ENCODE measurements around the gene DMRT3.

DMRT3 gene

GRCh38 chr9:970151-970996 is 6.1 kb upstream of the DMRT3 start:
- DNase-seq (ENCODE audit: low read depth): no peak

DNA sequence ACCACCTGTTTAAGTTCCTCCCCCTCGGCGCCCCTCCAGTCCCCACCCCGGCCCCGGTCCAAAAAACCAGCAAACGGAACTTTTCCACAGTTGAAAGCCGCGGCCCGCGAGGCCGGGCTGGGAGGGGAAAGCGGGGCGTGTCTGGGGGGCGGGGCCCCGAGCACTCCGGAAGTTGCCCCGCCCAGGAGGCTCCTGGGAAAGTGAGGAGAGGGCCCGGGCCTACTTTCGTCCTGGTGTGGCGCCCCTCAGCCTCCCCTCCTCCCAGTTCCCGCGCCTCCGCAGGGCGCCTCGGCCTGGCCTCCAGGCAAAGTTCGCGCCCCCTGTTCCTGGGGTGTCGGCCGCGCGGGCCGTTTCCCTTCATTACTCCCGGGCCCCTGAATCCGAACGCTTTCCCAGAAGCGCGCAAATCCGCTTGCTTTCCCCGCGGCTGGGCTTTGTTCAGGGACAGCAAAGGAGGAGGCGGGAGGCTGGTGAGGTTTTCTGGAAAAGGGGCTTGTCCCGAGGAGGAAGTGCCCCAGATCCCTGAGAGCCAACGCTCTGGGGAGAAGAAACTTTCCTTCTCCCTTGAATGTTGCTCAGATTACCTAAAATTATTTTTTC is 4.5 kb upstream of the DMRT3 start:
- no peak for DNase-seq (ENCODE audit: low read depth)

- DNase-seq (ENCODE audit: low read depth): no peak
Observed at GRCh38 chr9:972501-973294, 3.8 kb upstream of the DMRT3 start.

DNA sequence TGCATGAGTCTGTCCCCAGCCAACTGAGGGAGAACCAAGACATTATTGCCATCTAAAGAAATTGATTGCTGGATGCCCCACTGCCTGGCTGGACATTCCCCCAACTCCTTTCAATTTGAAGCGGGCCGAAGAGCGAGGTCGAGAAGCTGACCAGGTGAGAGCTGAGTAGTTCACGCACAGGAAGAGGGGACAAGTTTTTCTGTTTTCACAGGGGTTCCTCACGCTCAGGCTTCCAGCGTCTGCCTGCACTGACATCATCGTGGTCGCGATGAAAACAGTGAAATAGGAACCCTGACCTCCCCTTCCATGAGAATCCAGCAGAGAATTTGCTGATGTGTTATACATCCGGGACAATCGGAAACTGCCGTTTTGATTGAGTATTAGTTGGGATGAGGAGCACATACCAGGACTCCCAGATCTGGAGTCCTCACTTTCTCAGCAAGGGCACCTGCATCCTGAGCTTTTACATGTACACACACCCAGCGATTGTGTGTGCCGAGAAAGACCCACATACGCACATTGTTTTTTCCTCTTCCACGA is 3.1 kb upstream of the DMRT3 start:
- DNase-seq (ENCODE audit: low read depth): no peak

DNA sequence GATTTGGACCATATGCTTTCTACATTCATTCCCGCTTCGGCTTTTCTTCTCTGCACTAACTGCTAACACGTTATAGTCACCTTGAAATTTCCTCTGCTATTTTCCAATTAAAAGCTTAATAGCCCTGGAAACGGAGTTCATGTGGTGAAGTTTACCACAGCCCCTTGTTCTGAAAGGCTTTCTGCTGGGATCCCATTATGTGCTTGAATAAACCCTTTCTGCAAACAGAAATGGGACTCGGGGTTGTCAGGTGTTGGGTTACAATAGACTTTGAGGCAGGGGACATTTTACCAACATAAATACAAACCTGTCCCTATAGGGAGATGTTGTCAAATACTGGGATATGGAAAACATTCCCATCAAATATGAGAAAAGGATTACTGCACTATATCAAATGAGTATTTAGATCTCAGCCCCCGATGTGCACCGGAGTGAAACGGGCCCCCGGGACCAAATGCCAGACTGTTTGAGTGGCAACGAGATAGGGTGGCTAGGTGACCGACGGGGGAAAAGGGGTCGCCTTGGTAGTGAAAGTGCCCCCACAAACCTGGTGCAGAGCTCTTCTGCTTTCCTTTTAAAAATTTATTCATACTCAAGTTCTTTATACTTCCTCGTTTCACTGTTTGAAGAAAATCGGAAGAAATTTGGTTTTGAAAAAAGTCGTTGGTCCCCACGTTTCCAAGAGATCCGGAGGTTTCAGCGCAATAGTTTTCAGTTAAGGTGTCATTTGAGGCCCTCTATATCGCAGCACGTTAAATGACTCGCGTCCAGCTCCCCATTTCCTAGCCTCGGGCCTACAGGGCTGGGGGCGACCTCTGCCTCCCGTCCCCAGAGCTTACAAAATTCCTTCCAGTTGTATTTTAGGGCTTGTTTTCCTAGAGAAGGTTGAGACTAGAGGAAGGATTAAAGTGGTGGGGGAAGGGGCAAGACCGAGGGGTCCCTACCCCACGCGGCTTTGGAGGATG is 2.1 kb upstream of the DMRT3 start:
- no peak for DNase-seq (ENCODE audit: low read depth)

- no peak for DNase-seq (ENCODE audit: low read depth)
Observed at GRCh38 chr9:974996-975739, 1.3 kb upstream of the DMRT3 start.

DNA sequence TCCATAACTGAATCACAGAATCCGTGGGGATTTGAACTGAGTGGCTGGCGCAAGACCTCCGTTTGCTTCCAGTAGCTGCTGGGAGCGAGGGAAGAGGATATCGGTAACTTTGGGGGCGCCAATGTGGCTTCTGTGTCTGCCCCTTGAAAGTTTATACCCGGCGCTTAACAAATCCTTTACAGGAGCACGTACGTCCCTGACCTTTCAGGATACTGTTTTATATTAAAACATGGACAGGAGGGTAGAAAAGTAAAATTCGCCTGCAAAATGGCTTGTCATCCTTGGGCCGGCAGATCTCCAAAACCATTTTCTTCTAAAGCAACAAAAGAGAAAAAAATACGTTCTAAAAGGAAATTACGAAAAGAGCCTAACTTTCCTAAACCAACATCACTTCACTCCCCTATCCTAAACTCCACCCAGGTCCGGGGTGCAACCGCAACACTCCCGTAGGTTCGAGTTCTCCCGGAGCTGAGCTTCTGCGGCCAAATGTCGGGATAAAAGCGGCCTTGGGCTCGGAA is 656 bp upstream of the DMRT3 start:
- no peak for DNase-seq (ENCODE audit: low read depth)

DNA sequence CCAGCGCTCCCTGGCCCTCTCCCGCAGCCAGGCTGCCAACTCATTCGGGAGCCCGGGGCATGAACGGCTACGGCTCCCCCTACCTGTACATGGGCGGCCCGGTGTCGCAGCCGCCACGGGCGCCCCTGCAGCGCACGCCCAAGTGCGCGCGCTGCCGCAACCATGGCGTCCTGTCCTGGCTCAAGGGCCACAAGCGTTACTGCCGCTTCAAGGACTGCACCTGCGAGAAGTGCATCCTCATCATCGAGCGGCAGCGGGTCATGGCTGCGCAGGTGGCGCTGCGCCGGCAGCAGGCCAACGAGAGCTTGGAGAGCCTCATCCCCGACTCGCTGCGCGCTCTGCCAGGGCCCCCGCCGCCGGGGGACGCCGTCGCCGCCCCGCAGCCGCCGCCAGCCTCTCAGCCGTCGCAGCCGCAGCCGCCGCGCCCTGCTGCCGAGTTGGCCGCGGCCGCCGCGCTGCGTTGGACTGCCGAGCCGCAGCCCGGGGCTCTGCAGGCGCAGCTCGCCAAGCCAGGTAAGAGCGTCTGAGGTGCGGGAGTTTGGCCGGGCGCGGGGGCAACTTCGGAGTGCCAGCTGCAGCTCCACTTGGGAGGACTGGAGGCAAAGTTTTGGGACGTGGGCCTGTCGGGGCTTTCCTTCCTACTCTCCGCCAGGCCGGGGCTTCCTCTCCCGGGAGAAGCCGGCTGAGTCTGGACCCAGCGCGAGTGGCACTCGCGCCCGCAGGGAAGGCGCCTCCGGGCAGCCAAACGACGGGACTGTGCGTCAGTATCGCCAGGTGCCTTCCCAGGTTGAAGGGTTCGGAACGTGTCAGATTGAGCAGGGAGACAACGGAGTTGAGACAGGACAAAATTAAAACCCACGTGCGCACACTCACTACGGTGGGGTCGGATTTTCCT is 735 bp downstream of the DMRT3 start:
- no peak for DNase-seq (ENCODE audit: low read depth)

- DNase-seq (ENCODE audit: low read depth): no peak
Observed at GRCh38 chr9:977838-978830, 1.7 kb downstream of the DMRT3 start.

- DNase-seq (ENCODE audit: low read depth): no peak
Observed at GRCh38 chr9:979983-980382, 3.5 kb downstream of the DMRT3 start.

- no peak for DNase-seq (ENCODE audit: low read depth)
Observed at GRCh38 chr9:980640-981039, 4.2 kb downstream of the DMRT3 start.

GRCh38 chr9:981491-981898 is 5.0 kb downstream of the DMRT3 start:
- DNase-seq (ENCODE audit: low read depth): no peak

DNA sequence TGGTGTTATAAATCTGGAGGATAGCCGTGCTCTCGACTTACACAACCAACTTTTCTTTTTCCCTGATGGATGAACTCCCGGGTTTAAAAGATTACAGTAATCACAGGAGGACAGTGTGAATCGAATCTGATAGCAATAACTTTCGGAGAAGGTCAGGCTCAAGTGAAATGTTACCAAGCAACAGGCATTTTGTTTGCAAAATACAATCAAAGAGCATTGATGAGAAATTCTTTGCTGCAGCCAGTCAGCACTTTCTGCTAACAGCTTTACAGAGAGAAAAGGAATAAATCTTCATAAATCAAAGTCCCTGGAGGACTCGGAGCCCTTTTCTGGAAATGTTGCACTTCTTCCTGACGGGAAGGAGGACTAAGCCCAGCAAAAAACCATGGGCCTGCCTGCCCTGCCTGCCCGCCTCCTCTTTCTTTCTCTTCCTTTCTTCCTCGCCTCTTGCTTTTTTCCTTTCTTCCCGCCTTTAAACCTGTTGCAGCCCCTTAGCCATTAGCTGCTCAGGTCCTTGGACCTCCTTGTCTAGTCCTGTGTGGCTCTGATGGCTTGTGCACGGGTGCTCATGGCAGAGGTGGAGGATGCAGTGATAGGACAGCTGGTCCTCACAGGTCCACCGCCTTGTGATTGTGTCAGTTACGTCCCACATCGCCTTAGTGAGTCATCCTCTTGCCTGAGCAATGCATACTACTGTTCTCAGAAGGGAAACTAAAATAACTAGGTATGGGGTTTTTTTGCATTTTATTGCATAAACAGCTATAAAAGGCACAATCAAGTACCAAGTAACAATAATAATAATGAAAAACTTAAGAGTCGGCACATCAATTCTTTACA is 6.2 kb downstream of the DMRT3 start:
- DNase-seq (ENCODE audit: low read depth): no peak

DNA sequence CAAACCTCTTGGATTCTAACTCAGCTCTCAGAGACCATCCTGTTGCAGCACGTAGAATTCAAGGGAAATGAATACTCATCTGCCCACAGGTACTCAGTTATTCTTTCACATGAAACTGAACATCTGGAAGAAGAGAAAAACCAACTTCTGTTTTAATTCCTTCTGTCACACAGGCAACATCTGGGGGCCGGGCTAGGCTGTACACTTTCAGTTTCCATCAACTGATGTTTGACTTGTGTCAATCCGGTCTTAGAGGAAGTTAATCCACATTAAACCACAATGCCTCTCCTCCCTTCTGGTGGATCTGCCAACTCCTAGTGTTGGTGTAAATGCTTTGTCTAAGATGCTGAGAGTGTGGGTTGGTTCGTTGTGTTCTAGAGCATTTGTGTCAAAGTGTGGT is 17.6 kb downstream of the DMRT3 start:
- DNase-seq (ENCODE audit: low read depth): no peak

- no peak for DNase-seq (ENCODE audit: low read depth)
Observed at GRCh38 chr9:995192-995591, 18.7 kb downstream of the DMRT3 start.

DNA sequence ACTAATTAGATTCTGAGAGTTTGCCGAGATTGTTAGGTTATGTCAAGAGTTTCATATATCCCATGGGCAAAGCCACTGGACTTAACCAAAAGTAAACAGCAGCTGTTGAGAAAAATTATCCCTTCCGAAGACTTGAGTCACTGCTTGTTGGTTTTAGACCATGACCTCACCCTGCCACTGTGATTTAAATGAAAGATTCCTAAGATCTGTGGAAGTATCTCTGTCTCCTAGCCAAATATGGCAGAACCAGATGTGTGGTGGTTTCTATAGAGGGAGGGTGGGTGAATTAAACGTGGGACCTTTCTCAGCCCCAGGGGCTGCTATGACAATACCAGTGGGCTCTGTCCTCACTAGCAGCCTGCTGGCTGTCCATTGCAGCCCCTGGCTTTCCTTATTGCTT is 19.3 kb downstream of the DMRT3 start:
- DNase-seq (ENCODE audit: low read depth): peak; percentile 45
